Neutrophil (primary cell): ENCODE measurements around the gene KDELR1.
A peak's percentile ranks its signal among the peaks of the same experiment; 100 is the strongest.
"Not testable (repeated sequence)": the region's sequence is repeated elsewhere in the genome, so short reads cannot be mapped to it uniquely, and the experiment has no call there.

Experiments
- H3K27ac ChIP-seq: fragments of 200-600 bp; sonication (generic); 2 replicates; pipeline ENCODE4 v1.5.1; 2016; ENCODE audit warnings: mild to moderate bottlenecking, moderate library complexity
- H3K27me3 ChIP-seq: fragments of 200-600 bp; sonication (generic); 2 replicates; pipeline ENCODE4 v1.6.0; 2016; ENCODE audit warnings: mild to moderate bottlenecking
- H3K36me3 ChIP-seq: fragments of 200-600 bp; sonication (generic); 2 replicates; pipeline ENCODE4 v1.5.1; 2017
- H3K4me1 ChIP-seq, 2 experiments: fragments of 200-600 bp in 1 of 2; sonication (generic) in 1 of 2; 1 replicate in 1 of 2; 2 replicates in 1 of 2; pipeline versions ENCODE4 v1.5.1 to v1.6.1; 2013 to 2016; ENCODE audit warnings: low read depth in 1 of 2, low read length in 1 of 2, mild to moderate bottlenecking in 1 of 2, moderate library complexity in 1 of 2; ENCODE audit not compliant: control insufficient read depth in 1 of 2, insufficient read depth in 1 of 2
- H3K4me3 ChIP-seq, 2 experiments: fragments of 200-600 bp in 1 of 2; sonication (generic) in 1 of 2; 1 replicate in 1 of 2; 2 replicates in 1 of 2; pipeline ENCODE4 v1.5.1; 2013 to 2016; ENCODE audit warnings: low read depth in 1 of 2, low read length in 1 of 2, mild to moderate bottlenecking in 1 of 2, moderate library complexity in 1 of 2
- H3K9me3 ChIP-seq: fragments of 200-600 bp; sonication (generic); 2 replicates; pipeline ENCODE4 v1.5.1; 2016
- TF ChIP-seq, protein P1 (sequence below): fragments of 200-600 bp; sonication (generic); IDR thresholded peaks from 2 replicates; pipeline ENCODE4 v1.5.1; 2016; ENCODE audit warnings: antibody characterized with exemption

KDELR1 gene

DNA sequence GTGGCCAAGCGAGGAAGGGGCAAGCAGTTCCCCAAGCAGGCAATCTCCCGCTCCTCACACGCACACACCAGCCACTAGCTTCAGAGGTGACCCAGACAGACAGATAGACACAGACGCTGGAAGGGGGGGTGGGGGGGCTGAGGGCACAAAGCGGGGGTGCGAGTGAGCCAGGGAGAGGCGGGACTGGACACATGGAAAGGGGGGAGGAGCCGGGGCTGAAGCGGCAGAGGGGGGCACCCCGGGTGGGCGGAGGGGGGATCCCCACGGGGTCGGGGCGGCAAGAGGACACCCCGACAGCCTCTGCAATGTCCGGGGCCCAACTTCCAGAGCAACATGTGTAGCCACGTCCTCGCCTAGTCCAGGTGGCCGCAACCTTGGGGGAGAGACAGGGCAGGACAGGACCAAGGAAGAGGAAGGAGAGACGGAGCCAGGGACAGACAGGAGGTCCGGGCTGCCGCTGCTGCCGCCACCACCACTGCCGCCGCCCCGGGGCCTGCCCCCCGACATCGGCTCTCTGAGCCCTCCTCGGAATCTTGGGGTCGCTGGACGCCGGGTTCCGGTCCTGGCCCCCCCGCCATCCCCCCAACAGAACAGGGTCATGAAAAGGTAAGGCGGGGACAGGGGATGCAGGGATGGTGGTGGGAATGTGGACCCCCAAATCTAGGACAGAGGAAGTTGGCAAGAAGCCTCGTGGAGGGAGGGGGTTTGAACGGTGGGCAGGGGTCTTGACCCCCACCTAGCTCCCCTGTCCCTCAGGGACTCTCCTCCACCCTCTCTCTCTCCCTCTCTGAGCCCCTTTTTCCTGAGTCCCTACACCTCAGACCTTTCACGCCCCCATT is 3.2 kb upstream of the KDELR1 start:
- H3K27me3 ChIP-seq = peaks cover 81% of the 10 kb centered on the region
- no peak overlapping the region for H3K4me3 ChIP-seq
- H3K36me3 ChIP-seq = no peaks in the 10 kb centered on the region
- peaks cover 24 to 32% of the 10 kb centered on the region in 2 experiments for H3K4me1 ChIP-seq
- no peaks in the 10 kb centered on the region for H3K9me3 ChIP-seq
- no peak overlapping the region for H3K27ac ChIP-seq
- TF ChIP-seq, protein P1, sequence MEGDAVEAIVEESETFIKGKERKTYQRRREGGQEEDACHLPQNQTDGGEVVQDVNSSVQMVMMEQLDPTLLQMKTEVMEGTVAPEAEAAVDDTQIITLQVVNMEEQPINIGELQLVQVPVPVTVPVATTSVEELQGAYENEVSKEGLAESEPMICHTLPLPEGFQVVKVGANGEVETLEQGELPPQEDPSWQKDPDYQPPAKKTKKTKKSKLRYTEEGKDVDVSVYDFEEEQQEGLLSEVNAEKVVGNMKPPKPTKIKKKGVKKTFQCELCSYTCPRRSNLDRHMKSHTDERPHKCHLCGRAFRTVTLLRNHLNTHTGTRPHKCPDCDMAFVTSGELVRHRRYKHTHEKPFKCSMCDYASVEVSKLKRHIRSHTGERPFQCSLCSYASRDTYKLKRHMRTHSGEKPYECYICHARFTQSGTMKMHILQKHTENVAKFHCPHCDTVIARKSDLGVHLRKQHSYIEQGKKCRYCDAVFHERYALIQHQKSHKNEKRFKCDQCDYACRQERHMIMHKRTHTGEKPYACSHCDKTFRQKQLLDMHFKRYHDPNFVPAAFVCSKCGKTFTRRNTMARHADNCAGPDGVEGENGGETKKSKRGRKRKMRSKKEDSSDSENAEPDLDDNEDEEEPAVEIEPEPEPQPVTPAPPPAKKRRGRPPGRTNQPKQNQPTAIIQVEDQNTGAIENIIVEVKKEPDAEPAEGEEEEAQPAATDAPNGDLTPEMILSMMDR = no peak

DNA sequence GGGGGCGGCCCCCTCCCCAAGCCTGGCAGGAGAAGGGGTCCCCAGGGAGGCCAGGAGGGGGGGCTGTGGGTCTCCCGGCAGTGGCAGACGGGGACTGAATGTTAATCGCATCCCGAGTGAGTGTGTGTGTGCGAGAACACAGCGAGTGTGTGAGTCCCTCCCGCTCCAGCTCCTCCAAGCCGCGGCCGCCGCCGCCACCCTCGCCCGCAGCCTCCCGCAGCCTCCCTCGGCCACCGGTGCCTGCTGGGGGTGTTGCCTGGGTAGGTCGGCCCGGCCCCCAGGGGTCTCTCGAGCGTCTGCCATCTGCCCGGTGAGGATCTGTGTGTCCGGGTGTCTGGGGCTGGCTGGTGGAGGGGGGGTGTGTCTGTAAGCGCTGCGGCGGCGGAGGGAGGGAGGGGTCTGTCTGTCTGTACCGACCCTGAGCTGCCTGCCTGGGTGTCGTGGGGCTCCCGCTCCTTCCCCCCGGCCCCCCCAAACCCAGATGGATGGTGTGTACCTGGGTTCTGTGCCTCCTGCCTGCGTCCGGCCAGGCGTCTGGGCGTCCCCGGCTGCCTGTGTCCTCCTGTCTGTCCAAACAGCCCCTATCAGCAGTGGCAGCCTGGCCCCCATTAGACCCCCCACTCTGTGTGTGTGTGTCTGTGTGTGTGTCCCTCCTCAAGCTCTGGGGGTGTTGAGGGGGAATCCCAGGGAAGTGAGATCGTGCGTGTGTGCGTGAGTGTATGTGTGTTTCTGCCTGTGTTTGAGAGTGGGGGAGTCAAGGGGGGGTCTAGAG is 2.4 kb upstream of the KDELR1 start, which contains the start of gene GRIN2D:
Gene GRIN2D, plus strand, starts transcription at position 110 of the 772 bp plus-strand sequence. CDS start 4,725 bp downstream, outside the sequence.
- no peak within 1 kb of the TSS for H3K4me3 ChIP-seq
- TF ChIP-seq, protein P1 = no peak
- H3K36me3 ChIP-seq = peaks cover 7% of the 10 kb centered on the region
- H3K4me1 ChIP-seq = peaks cover 24 to 32% of the 10 kb centered on the region in 2 experiments
- H3K27ac ChIP-seq = no peak within 1 kb of the TSS
- H3K9me3 ChIP-seq = no peaks in the 10 kb centered on the region
- peaks cover 73% of the 10 kb centered on the region for H3K27me3 ChIP-seq

DNA sequence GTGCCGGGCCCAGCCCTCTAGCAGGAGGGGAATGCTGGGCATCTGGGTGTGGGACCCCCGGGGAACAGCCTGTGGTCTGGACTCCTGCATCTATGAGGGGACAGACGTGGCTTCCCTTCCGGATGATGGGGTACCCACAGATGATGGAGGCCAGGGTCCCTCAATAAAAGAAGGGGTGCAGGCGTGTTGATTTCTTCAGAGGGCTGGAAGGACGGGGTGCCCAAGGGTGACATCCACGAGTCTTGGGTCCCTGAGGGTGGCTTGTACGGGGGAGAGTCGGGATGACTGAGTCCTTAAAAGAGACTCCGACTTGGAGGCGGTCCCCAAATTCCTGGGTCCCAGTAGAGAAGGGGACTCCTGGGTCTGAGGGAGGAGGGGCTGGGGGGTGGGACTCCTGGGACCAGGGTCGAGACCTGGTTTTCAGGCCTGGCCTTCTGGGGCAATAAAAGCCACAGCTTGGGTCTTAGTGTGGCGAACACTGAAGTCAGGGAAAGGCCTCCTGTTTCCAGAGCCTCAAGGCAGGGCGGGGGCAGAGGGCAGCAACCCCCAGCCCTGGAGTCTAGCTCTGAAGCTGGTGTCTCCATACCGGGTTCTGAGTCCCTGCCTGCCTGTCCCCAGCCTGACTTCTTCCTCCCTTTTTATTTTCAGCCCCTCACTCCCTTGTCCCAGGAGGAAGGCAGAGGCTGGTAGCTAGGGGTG is 1.7 kb upstream of the KDELR1 start:
- Histone ChIP-seq H3K4me1 (peaks cover 22 to 27% of the 10 kb centered on the region in 2 experiments), H3K4me3 (no peak overlapping the region), H3K9me3 (no peaks in the 10 kb centered on the region), H3K27ac (no peak overlapping the region), H3K36me3 (peaks cover 10% of the 10 kb centered on the region), H3K27me3 (peaks cover 66% of the 10 kb centered on the region)
- TF ChIP-seq, protein P1 = no peak

DNA sequence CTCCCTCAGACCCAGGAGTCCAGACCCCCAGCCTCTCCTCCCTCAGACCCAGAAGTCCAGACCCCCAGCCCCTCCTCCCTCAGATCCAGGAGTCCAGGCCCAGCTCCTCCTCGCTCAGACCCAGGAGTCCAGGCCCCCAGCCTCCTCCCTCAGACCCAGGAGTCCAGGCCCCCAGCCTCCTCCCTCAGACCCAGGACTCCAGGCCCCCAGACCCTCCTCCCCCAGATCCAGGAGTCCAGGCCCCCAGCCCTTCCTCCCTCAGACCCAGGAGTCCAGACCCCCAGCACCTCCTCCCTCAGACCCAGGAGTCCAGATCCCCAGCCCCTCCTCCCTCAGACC is 624 bp upstream of the KDELR1 start:
- not testable (repeated sequence) for H3K27ac ChIP-seq, H3K9me3 ChIP-seq, H3K4me3 ChIP-seq
- Histone ChIP-seq H3K4me1 (peaks cover 11 to 18% of the 10 kb centered on the region in 2 experiments), H3K27me3 (peaks cover 56% of the 10 kb centered on the region), H3K36me3 (peaks cover 18% of the 10 kb centered on the region)

DNA sequence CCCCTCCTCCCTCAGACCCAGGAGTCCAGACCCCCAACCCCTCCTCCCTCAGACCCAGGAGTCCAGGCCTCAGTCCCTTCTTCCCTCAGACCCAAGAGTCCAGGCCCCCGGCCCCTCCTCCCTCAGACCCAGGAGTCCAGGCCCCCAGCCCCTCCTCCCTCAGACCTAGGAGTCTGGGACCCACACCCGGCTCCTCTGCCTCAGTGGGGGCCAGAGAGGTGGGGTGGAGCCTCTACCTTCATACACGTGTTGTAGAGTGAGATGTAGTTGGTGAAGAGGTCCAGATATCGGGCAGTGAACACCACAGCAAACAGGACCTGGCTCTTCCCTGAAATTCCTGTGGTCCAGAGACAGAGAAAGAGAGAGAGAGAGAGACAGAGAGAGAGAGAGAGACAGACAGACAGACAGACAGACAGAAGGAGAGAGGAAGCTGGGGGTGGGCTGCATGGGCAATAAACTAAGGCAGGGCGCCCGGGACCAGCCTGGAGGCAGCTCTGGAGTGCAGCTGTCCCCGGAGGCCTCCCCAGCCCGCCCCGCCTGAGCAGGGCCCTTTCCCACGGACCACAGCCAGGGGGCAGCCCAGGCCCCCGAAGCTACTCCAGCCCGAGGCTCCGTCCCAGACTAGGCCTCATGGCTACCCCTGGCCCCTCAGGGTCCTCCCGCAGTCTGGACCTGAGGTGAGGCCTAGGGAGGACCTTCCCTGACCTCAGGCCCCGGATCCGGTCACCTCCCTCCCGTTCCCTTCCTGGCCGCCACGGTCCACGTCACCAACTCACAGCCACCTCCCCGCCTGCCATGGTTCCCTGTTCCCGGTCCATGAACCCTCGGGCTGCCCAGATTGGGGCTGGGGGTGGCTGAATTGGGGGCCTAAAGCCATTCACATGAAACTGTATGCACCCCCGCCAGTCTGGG is 907 bp downstream of the KDELR1 start:
- Histone ChIP-seq H3K27ac (peak overlapping the region; percentile 58), H3K36me3 (peaks cover 26% of the 10 kb centered on the region), H3K27me3 (peaks cover 40% of the 10 kb centered on the region), H3K9me3 (no peaks in the 10 kb centered on the region), H3K4me1 (peaks cover 11 to 18% of the 10 kb centered on the region in 2 experiments), H3K4me3 (peak overlapping the region; percentile 68 to 85)
- TF ChIP-seq, protein P1 = peak; percentile 25
